LoVo (cell line): ENCODE results near the gene NPPC.
A peak's percentile ranks its signal among the peaks of the same experiment; 100 is the strongest.
"Not testable (repeated sequence)": the region's sequence is repeated elsewhere in the genome, so short reads cannot be mapped to it uniquely, and the experiment has no call there.

Experiments
- DNase-seq: peaks from one replicate; pipeline ENCODE4 v3.0.0-alpha.2; 2016; ENCODE audit warnings: low spot score

NPPC gene

GRCh38 chr2:231926180-231926741 lies at the start of gene NPPC:
NPPC (minus strand) TSS chr2:231926396; CDS start chr2:231926249, 147 bp downstream.
- no peak for DNase-seq

- no peak for DNase-seq
These were observed 48.8 kb upstream of the NPPC start for GRCh38 chr2:231975001-231975400.

- no peak for DNase-seq
These were observed 44.3 kb upstream of the NPPC start for GRCh38 chr2:231970461-231970860.

GRCh38 chr2:231968820-231969219 lies 42.6 kb upstream of the NPPC start:
- DNase-seq, result no peak

- no peak for DNase-seq
These were observed 40.7 kb upstream of the NPPC start for GRCh38 chr2:231966886-231967285.

GRCh38 chr2:231965102-231965501 lies 38.9 kb upstream of the NPPC start:
- no peak for DNase-seq

- peak; percentile 85 for DNase-seq
These were observed 35.4 kb upstream of the NPPC start, which contains the start of gene DIS3L2 for GRCh38 chr2:231961349-231962166. DIS3L2 (plus strand) TSS chr2:231961713; CDS start chr2:232014928, 53,215 bp downstream.

- DNase-seq, result no peak
These were observed 34.7 kb upstream of the NPPC start for GRCh38 chr2:231960810-231961348.

GRCh38 chr2:231957913-231958763 lies 31.9 kb upstream of the NPPC start:
- peak; percentile 4 for DNase-seq

- no peak for DNase-seq
These were observed 29.7 kb upstream of the NPPC start for GRCh38 chr2:231955758-231956472.

GRCh38 chr2:231951452-231952035 lies 25.3 kb upstream of the NPPC start:
- DNase-seq, result no peak

- no peak for DNase-seq
These were observed 21.5 kb upstream of the NPPC start for GRCh38 chr2:231947694-231948093.

GRCh38 chr2:231947112-231947511 lies 20.9 kb upstream of the NPPC start:
- DNase-seq, result not testable (repeated sequence)

GRCh38 chr2:231946241-231946814 lies 20.1 kb upstream of the NPPC start:
- DNase-seq, result no peak

- DNase-seq, result no peak
These were observed 16.0 kb upstream of the NPPC start for GRCh38 chr2:231942180-231942579.

- DNase-seq, result no peak
These were observed 15.5 kb upstream of the NPPC start for GRCh38 chr2:231941673-231942072.

GRCh38 chr2:231940795-231941194 lies 14.6 kb upstream of the NPPC start:
- no peak for DNase-seq

GRCh38 chr2:231939022-231939421 lies 12.8 kb upstream of the NPPC start:
- no peak for DNase-seq

- DNase-seq, result no peak
These were observed 10.9 kb upstream of the NPPC start for GRCh38 chr2:231937057-231937456.

GRCh38 chr2:231936491-231936890 lies 10.3 kb upstream of the NPPC start:
- no peak for DNase-seq

- no peak for DNase-seq
These were observed 9.6 kb upstream of the NPPC start for GRCh38 chr2:231935815-231936214.
